Activated naive CD8-positive, alpha-beta T cell treated with anti-CD3 and anti-CD28 coated beads, Interleukin-2, amount 50 U/mL, for 16 hours (primary cell): ENCODE measurements around the gene RIC8A.
"Not testable (repeated sequence)": the region's sequence is repeated elsewhere in the genome, so short reads cannot be mapped to it uniquely, and the experiment has no call there.

Experiments used
- DNase-seq: peaks from one replicate; pipeline ENCODE4 v3.0.0-alpha.2; 2020; ENCODE audit warnings: low read depth, low spot score

RIC8A gene

DNA sequence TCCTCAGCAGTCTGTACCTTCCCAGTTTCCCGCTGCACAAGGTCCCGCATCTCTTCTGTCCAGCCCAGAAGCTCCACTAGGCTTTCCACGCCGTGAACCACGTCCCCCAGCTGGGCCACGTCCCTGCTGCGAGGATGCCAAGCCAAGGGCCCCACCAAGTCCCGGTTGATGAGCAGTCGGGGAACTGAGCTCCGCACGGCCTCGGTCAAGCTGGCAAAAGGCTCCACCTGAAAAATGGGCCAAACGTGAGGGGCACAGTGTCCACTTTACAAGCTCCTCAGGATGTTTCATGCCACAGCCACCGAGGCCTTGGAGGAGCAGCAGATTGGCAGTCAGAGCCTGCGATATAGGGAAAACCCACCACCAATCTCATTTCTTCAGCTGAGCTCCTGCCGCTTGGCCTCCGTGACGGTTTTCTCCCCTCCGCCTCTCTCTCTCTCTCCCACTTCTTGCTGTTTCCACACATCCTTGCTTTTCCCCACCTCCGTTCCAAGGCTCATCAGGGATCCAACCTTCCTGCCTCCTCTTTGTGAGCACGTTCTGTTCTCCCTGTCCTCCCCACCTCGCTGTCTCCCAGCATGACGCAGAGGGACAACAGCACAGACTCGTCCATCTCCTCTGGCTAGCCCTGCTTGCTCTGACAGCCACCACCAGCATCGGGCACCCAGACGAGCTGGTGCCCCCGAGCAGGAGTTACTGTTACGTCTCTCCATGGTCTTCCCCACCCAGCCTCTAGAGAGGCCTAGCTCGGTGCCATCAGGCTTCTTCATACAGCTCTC, 11.5 kb downstream of the RIC8A start:
- no peak for DNase-seq

DNA sequence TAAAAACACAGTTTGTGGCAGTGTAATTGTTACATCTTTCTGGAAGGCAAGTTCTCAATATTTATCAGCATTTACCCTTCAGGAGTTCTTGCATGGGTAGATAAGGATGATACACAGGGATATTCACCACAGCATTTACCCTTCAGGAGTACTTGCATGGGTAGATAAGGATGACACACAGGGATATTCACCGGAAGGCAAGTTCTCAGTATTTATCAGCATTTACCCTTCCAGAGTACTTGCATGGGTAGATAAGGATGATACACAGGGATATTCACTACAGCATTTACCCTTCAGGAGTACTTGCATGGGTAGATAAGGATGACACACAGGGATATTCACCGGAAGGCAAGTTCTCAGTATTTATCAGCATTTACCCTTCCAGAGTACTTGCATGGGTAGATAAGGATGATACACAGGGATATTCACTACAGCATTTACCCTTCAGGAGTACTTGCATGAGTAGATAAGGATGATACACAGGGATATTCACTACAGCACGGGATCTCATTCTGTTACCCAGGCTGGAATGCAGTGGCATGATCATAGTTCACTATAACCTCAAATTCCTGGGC, 13.2 kb downstream of the RIC8A start:
- not testable (repeated sequence) for DNase-seq

DNA sequence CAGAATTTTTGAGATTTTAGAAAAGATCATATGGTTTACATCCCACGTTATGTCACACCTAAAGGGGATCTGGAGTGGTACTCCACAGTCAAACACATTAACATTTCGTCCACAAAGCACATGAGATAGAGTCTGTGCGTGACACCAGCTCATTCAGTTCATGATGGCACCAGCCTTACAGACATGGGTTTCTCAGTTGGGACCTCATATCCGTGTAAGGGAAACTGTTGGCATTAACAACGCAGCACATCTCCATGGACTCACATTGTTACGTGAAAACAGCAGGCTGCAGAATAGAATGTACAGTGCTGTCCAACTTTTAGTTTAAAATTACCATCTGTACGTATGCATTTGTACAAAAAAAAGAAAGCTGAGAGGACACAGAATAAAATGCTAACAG, 14.0 kb downstream of the RIC8A start:
- no peak for DNase-seq

DNA sequence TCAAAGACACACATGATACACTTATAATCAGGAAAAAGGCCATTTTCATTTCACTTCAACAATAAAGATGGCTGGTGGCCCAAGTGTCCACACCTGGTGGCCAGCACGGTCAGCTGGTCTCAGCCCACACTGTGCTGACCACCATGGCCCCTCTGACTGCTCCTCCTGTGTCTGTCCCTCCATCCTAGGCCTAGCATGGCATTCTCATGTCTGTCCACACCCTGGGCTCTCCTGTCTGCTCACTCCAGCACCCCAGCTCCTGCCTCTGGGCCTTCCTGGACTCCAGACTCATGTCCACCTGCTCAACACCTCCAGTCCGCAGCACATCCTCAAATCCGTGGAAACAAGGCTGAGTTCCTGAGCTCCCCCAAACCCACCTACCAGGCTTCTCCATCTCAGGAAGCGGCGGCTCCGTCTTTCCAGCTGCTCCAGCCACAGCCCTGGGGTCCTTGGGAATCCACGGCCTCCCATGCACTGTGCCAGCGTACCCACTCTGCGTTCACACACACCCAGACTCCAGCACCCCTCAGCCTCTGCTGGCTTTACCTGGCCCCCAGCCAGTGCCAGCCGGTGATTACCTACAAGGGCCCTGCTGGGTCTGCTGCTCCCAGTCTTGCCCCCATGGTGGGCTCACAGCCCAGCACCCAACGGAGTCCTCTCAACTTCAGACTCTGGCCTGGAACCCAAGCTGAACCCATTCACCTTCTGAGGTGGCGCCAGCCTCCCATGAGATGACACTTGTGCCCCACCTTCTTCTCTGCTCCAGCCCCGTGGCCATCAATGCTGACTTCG, 14.7 kb downstream of the RIC8A start:
- no peak for DNase-seq

DNA sequence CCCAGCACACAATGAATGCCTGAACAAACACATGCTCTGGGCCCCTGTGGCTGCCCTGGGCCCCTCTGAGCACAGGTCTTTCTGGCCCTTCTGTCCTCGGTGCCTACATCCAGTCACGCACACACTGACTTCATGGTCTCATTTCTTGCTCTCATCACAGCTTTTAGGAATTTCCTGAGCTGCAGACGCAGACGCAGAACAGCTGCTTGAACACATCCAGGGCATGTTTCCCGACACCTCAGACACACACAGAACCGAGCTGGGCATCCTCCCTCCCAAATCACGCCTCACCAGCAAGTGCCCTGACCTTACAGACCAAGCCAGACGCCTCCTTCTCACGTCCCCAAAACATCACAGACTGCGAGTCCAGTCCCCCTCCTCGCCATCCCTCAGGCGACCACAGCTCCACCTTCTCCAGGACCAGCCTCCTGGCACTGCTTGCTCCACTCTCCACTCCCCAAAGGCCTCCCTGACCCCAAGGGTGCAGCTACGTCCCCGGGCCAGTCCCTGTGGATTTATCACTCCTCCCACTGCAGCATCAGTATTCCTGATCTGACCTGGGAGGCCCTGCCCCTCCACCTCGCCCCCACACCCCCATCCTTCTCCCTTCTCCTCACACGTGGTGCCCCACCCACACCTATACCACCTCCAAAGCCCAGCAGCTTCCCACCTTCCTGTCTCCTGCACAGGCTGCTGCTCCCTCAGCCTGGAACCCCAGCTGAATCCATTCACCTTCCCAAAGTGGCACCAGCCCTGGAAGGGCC, 15.7 kb downstream of the RIC8A start:
- DNase-seq = no peak

- no peak for DNase-seq
These were observed 16.4 kb downstream of the RIC8A start for GRCh38 chr11:223884-224283.

- DNase-seq = no peak
These were observed 16.9 kb downstream of the RIC8A start for GRCh38 chr11:224424-224823.

DNA sequence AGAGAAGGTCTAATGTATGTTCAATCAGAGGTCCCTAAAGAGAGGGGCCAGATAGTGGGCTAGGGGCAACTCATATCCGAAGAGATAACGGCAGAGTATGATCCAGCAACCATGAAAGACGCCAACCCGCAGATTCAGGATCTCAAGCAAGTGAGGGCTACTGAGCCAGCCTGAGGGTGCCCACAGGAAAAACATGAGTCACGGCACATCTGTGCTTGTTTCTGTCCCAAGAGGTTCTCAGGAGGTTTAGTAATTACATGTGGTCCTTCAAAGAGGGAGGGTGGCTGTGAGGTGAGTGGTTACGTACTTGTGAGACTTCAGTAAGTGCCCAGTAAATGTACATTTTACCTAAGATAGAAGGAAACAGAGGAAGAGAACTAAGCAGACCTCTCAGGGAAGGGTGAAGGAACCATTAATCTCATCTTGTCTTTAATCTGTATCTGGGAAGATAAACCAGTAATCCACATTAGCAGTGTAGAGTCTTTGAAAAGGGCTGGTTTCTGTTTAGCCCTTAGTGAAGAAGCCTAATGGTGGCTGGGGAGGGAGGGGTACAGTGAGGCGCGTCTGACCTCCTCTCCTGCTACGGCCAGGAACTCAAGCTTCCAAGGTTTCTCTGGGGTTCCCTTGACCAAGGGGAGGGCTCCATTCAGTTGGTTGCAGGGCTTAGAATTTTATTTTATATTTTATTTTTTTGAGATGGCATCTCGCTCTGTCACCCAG, 18.4 kb downstream of the RIC8A start:
- DNase-seq = no peak

GRCh38 chr11:227824-228379, 20.4 kb downstream of the RIC8A start:
- DNase-seq = no peak

DNA sequence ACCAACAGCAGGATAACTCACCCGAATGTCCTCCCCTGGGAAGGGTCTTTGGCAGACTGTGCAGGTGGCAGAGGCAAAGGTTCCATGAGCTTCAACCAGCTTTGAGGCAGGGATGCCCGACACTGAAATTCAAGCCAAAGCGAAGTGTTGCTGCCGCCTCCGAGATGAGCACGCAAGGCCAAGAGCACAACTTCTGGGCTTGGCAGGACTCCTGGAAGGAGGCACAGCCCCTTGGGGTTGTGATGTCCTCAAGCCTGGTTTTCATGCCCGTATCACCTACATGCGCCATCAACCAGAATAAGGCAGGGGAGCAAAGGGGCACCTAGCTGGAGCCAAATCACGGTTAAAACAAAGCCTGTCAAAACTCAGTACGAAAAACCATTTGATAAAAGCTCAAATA, 22.9 kb downstream of the RIC8A start:
- no peak for DNase-seq

DNA sequence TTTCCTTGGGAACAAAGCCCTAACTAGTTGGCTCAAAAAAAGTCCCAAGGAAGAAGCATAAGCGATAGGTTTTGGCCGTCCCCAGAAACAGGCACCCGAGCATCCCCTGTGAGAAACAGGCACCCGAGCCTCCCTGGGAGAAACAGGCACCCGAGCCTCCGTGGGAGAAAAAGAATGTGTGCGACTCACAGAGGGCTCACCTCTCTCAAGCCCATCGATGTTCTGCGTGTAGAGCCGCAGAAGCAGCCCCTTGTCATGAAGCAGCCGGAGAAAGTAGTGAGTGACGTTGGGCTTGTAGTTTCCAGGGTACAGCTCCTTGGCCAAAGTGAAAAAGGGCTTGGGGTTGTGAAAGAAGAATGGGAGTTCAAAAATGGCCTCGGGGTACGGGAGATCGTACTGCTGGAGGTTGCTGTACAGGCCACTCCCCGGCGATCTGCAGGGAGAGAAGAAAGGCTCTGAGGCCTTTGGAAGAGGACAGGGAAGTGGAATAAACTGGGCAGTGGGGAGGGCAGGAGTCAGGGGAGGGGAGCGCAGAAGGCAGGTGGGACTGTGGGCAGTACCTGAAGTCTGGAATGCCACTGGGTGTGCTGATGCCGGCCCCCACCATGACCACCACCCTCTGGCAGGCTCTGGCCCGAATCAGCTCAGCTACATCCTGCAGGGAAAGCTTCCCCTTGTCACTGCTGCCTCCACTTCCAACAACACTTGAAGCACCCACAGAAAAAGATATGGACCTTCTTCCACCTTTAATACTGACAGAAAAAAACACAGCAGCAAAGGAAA, 25.5 kb downstream of the RIC8A start:
- DNase-seq = no peak

- DNase-seq = no peak
These were observed 27.7 kb downstream of the RIC8A start for GRCh38 chr11:235180-235579.

GRCh38 chr11:235609-235996, 28.1 kb downstream of the RIC8A start:
- DNase-seq = peak; percentile 64

DNA sequence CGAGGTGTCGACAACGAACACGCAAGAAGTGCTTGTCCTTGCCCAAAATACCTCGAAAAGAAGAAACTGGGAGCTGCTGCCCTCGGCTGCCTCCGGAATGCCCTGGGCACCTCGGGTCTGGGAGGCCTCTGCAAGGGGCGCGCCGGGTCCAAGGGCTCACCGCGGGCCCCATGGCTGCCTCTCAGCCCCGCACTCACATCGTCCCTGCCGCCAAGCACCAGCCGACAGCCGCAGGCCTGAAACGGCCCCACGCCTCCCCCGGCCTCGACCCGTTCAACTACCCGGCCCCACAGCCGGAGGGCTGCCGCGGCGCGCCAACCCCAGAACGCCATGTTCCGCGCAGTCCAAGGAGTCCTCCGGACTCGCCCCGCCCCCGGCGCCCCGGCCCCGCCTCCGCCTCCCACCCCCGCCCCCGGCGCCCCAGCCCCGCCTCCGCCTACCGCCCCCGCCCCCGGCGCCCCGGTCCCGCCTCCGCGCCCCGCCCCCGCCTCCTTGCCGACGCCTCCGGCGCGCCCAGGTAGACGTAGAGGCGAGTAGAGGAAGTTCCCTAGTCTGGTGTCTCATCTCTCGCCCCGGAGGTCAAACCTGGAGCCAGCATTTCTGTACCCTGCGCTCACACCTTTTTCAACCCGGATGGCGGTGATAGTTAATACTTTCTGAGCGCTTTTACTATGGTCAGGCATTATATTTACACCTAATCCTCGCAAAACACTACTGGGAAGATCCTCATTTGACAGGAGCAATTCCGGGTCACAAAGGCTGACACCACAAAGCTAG, 28.7 kb downstream of the RIC8A start, which contains the start of gene SIRT3:
Gene SIRT3 (minus strand): TSS at position 346 of the 777 bp plus-strand sequence. CDS start 14 bp downstream, at position 332.
- DNase-seq = peak; percentile 38

- peak; percentile 80 for DNase-seq
These were observed 29.6 kb downstream of the RIC8A start, which contains the start of gene PSMD13 for GRCh38 chr11:236774-237767. Gene PSMD13, plus strand, starts transcription at chr11:236976. Its CDS starts 74 bp downstream, at chr11:237050.

- not testable (repeated sequence) for DNase-seq
These were observed 30.8 kb downstream of the RIC8A start for GRCh38 chr11:238346-238745.

GRCh38 chr11:240315-240714, 32.8 kb downstream of the RIC8A start:
- no peak for DNase-seq

GRCh38 chr11:241634-242033, 34.1 kb downstream of the RIC8A start:
- no peak for DNase-seq
